MG63 (cell line): Measurements from ENCODE around the gene LSMEM2. TPM values are rescaled to one million over a fixed set of nuclear protein-coding genes. Genes with fewer than 3 reads are reported as not detected.

Source experiments
- DNase-seq: peaks from one replicate; pipeline ENCODE4 v3.0.0-alpha.2; 2020
- H3K27me3 ChIP-seq: fragments of 250-450 bp; sonication (Bioruptor Pico); 2 replicates; pipeline ENCODE4 v1.5.1; 2020; ENCODE audit warnings: mild to moderate bottlenecking, moderate library complexity
- H3K36me3 ChIP-seq: fragments of 250-450 bp; sonication (Bioruptor Pico); 2 replicates; pipeline ENCODE4 v1.5.1; 2020; ENCODE audit warnings: mild to moderate bottlenecking, moderate library complexity
- H3K4me3 ChIP-seq: fragments of 250-450 bp; sonication (Bioruptor Pico); 2 replicates; pipeline ENCODE4 v1.5.1; 2020; ENCODE audit warnings: mild to moderate bottlenecking, moderate library complexity
- H3K9me3 ChIP-seq: fragments of 250-450 bp; sonication (Bioruptor Pico); 2 replicates; pipeline ENCODE4 v1.5.1; 2020; ENCODE audit warnings: mild to moderate bottlenecking, moderate library complexity
- total RNA-seq: library from RNA; depleted of rRNA; stranded (reverse); fragments of >200 nt; shearing (Covaris generic); gene quantifications from 2 replicates; pipeline ENCODE4 v1.2.3, GENCODE V29; 2014; ENCODE audit warnings: low replicate concordance

The LSMEM2 gene
- total RNA-seq, 1 experiment from 2014 or later, result not detected

DNA sequence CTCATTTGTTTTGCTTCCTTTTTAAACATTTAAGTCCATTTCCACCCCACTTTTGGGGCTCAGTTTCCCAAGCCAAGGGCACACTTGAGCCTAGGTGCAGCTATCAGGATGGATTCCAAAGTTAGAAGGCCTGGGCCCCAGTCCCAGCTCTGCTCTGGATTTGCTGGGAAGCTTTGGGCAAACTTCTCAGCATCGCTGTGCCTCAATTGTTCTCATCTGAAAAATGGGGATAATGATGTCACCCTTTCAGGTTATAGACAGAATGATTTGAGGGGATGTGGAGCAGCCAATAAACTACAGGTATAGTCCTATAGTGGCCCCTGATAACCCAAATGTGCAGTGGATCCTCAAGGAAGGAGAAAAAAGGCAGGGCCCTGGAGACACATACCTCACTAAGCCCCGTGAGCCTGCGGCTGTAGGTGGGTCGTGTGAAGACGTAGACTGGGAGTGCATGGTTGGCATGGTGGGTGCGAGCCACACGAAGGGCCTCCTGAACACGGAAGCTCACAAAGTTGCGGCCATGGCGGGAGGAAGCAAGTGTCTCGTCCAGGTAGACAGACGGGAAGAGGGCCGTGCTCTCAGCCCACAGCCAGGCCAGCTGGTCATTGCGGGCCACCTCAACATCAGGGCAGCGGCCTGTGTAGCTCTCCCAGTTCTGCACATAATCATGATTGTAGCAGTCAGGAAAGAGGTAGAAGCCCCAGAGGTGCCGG is 40.5 kb downstream of the LSMEM2 start:
- no peak for DNase-seq
- no peaks in the 10 kb centered on the region for H3K27me3 ChIP-seq
- no peak overlapping the region for H3K4me3 ChIP-seq
- no peaks in the 10 kb centered on the region; the same call in none of the 2 replicates for H3K36me3 ChIP-seq
- H3K9me3 ChIP-seq, result no peaks in the 10 kb centered on the region

DNA sequence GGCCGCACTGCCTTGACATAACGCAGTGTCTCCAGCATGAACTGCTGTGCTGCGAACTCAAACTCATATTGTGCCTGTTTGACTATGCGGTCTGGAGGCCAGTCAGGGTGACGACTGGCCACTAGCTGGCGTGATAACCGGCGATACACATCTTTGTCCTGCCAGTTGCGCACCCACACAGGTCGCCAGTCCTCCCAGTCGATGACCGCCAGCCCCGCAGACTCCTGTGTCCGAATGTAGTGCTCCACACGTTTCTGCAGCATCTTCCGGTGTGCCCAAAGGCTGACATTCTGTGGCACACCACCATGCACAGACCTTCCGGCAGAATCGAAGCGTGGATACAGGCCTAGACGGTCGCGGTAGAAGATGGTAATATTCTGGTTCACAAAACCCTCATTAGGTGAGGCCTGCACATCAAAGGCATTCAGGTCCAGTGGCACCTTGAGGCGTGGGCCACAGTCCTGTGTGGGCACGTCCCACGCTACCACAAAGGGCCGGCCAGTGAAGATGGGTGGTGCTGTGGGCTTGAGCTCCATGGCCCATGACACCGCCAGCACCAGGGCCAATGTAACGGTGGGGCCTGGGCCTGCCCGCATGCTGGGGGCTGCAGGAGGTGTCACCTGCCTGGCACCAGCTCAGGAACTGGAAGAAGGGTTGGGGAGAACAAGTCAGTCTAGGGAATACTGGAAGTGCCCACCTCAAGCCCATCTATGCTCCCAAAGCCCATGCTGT is 41.2 kb downstream of the LSMEM2 start:
- peak overlapping the region; percentile 69 for H3K4me3 ChIP-seq
- DNase-seq, result no peak
- H3K9me3 ChIP-seq, result no peaks in the 10 kb centered on the region
- H3K36me3 ChIP-seq, result no peaks in the 10 kb centered on the region; the same call in none of the 2 replicates
- H3K27me3 ChIP-seq, result no peaks in the 10 kb centered on the region

DNA sequence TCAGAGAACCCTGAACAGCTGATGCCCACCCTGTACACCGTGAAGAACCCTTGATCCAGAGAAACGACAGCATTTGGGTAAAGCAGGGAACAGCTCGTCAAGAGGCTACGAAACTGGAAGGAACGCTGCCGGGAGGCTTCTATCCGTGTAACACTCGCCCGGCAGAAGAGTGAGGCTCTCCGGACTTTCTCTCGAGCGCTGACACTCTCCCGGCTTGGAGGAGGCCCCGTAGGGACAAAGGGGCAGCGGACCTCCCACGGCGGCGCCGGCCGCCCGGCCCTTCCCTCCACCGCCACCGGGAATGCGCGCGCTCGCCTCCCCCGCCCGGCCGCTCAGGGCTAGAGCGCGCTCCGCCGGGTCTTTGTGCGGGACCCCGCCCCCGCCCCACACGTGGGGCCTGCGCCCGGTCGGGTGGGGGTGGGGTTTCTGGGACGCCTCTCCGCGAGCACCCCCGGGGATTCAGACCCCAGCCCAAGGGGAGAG is 42.0 kb downstream of the LSMEM2 start:
- peak overlapping the region; percentile 69 for H3K4me3 ChIP-seq
- no peaks in the 10 kb centered on the region for H3K27me3 ChIP-seq
- H3K36me3 ChIP-seq, result no peaks in the 10 kb centered on the region; the same call in none of the 2 replicates
- H3K9me3 ChIP-seq, result no peaks in the 10 kb centered on the region
- DNase-seq, result peak; percentile 64

DNA sequence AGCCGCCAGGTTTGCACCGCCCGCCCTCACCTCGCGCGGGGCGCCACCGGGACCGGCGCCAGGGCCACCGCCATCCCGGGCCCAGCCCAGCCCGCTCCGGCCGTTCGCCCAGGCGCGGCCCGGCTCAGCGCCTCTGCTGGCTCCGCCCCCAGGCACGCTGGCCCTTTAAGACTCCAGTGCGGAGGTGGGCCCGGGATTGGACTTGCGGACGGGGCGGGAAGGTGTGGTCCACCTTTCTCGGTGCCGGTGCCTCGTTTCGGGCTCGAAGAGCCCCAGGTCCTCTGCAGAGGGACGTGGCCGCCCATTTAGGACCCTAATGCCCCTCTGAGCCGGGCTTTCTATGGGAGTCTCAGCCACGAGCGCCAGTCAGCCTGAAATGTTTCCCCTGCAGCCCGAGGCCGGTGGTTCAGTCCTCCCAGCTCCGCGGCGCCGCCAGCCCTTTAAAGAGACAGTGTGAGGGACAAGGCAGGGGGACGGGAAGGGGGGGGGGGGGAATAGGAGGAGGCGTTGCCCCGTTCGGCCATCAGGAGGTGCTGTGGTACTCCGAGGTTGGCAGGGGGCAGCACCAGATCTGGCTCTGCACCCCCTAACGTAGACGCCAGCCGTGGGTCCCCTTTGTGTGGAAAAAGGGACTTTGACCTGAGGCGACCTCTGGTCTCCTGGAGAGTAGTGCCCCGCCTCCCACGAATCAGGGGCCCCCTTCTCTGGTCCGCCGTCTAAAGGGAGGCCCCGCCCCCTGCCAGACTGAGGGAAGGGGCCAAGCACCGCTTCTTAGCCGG is 42.6 kb downstream of the LSMEM2 start:
- H3K27me3 ChIP-seq, result no peaks in the 10 kb centered on the region
- H3K4me3 ChIP-seq, result peak overlapping the region; percentile 69
- DNase-seq, result peak; percentile 85
- no peaks in the 10 kb centered on the region for H3K9me3 ChIP-seq
- no peaks in the 10 kb centered on the region; the same call in none of the 2 replicates for H3K36me3 ChIP-seq

DNA sequence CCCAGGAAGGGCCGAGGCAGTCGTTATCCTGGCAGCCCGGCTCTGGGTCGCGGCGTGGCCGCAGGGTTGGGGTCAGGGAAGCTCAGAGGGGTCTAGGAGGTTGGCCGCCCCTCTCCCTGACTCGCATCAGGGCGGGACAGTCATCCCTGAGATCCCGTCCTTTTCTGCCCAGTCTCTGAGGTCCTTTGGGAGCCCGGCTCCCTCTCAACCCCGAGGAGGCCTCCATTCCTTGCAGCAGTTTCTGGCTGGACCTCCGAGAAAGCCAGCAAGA is 43.2 kb downstream of the LSMEM2 start:
- Histone ChIP-seq H3K27me3 (no peaks in the 10 kb centered on the region), H3K36me3 (no peaks in the 10 kb centered on the region; the same call in none of the 2 replicates), H3K9me3 (no peaks in the 10 kb centered on the region), H3K4me3 (peak overlapping the region; percentile 69)
- no peak for DNase-seq

DNA sequence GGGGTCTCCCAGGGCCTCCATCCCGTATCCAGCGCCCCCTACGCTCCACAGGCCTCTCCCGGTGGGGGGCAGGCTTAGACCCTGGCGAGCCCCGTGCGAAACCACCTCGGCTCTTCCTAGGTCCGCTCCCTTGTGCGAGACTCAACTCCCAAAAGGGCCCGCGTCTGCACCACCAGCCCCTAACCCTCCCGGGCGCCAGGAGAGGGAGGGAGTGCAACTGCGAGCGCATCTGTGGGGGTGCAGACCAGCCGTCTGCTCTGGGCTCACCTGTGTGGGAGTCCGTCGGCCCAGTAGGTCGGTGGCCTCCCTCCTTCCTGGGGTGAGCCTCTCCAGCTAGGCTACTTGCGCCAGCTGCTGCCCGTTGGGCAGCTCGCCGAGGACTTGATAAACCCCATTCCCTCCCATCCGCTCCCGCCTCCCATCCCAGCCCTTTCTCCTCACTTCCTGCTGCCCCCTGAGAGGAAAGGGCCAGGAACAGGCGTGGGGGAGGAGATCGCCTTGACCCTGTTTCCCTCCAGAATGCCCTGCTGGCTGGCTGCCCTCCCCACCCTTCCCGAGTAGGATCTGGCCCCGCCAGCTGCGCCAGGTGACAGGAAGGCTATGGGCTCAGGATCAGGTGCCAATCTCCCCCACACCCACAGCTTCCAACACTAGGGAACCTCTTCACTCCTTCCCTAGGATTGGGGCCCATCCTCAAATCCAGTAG is 43.7 kb downstream of the LSMEM2 start, which contains the start of gene HYAL2:
Gene HYAL2 (minus strand): TSS at position 360 of the 706 bp plus-strand sequence. CDS start 2,256 bp downstream, outside the sequence.
- H3K27me3 ChIP-seq, result no peaks in the 10 kb centered on the region

DNA sequence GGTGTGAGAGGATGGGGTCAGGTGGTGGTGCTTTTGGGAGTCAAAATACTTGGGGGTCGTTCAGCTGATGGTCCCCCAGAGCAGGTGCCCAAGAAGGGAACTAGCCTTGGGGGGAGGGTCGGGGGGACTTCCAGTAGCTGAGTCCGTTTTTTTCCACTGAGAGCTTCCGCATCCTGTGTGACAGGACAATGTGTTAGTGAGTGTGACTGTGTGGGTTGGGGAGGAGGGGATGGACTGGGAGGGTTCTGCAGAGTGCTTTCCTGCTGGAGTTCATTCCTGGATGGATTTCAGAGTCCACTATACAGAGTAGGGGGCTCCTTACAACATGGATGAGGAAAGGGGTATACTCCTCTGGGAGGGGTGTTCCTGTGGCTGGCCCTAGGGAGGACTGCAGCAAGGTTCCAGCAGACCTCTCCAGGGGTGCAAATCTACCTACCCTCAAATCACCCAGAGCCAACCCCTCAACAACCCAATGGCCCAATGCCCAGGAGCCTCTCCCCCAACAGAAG is 44.3 kb downstream of the LSMEM2 start:
- no peak overlapping the region for H3K4me3 ChIP-seq
- no peaks in the 10 kb centered on the region for H3K9me3 ChIP-seq
- no peaks in the 10 kb centered on the region for H3K27me3 ChIP-seq
- H3K36me3 ChIP-seq, result no peaks in the 10 kb centered on the region; the same call in none of the 2 replicates
- no peak for DNase-seq

More for the DNA sequence above, 43.7 kb downstream of the LSMEM2 start, which contains the start of gene HYAL2:
- no peak for DNase-seq
- no peaks in the 10 kb centered on the region for H3K9me3 ChIP-seq
- no peaks in the 10 kb centered on the region; the same call in none of the 2 replicates for H3K36me3 ChIP-seq
- H3K4me3 ChIP-seq, result peak within 1 kb of the TSS; percentile 69

DNA sequence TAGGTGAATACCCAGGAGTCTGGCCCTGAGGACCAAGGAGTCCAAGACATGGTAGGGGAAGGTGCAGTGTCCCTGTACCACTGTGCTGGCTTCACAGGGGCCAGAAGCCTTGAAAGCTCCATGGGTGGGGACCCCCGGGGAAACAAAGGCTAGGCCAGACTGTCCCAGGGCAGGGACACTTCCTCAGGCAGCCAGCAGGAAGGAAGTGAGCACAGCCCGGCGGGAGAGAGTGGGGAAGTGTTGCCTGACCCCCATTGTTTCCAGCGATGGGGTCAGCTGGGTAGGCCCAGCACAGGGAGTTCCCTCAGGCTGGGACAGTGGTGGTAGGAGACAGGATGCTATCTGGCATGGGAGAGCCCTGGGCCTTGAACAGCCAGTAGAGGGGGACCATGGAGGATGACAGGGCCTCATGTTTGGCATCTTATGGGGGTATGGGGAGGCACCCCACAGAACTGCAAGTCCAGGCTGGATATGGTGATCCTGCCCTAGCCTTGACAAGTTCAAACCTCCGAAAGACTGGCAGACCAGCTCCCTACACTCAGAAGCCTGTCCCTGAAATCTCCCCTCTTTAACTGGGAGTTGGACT is 44.8 kb downstream of the LSMEM2 start:
- Histone ChIP-seq H3K4me3 (no peak overlapping the region), H3K9me3 (no peaks in the 10 kb centered on the region), H3K36me3 (no peaks in the 10 kb centered on the region; the same call in 1 of the 2 replicates), H3K27me3 (no peaks in the 10 kb centered on the region)
- no peak for DNase-seq

DNA sequence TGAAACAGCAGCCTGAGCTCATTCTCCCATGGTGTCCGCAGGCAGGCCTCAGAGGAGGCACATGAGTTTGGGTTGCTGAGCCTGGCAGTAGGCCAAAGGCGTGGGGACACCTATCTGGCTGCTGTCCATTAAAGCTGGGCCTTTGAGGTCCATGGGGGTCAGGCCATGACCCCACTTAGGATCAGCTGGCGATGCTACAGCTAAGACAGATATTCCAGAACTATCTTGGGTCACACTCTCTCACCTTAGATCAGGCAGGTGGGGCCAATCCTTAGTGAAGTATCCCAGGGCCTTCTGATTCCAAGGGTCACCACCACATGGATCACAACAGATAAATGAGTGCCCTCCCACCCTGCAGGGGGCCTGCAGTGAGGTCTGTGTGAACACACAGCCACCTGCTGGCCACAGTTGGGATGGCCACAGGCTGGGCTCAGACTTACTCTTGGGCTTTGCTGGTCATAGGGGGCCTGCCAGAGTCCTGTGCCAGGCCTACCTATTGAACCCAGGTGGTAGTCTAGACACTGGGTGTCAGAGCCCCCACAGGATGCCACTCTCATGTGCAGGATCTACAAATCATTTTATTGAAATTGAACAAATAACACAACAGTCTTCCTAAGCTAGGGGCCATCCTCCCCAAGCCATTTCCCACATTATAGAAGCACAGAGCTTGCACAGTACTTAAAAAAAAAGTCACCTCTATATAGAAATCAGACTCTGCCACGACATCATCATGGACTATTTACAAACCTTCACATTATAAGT is 45.6 kb downstream of the LSMEM2 start:
- H3K27me3 ChIP-seq, result no peaks in the 10 kb centered on the region
- DNase-seq, result peak; percentile 69
- no peaks in the 10 kb centered on the region for H3K9me3 ChIP-seq
- H3K36me3 ChIP-seq, result no peaks in the 10 kb centered on the region; the same call in 1 of the 2 replicates
- no peak overlapping the region for H3K4me3 ChIP-seq

DNA sequence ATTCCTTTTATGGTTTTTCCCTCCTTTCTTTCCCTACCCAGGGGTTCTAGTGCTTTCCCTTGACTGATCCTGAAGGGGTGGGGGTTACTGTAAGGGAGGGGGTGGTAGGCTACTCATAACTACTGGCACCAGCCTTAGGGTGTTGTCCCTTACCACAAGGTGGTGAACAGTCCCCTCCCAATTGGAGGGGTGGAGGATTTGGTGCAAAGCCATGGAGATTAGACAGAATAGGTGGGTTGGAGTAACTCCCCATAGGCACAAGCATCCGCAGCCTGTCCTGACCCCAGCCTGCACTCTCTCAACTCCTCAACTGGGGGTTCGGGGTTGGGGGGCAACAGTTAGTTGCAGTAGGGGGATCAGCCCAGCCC is 46.2 kb downstream of the LSMEM2 start:
- H3K36me3 ChIP-seq, result no peaks in the 10 kb centered on the region; the same call in none of the 2 replicates
- H3K4me3 ChIP-seq, result no peak overlapping the region
- no peaks in the 10 kb centered on the region for H3K27me3 ChIP-seq
- H3K9me3 ChIP-seq, result no peaks in the 10 kb centered on the region
- DNase-seq, result no peak

DNA sequence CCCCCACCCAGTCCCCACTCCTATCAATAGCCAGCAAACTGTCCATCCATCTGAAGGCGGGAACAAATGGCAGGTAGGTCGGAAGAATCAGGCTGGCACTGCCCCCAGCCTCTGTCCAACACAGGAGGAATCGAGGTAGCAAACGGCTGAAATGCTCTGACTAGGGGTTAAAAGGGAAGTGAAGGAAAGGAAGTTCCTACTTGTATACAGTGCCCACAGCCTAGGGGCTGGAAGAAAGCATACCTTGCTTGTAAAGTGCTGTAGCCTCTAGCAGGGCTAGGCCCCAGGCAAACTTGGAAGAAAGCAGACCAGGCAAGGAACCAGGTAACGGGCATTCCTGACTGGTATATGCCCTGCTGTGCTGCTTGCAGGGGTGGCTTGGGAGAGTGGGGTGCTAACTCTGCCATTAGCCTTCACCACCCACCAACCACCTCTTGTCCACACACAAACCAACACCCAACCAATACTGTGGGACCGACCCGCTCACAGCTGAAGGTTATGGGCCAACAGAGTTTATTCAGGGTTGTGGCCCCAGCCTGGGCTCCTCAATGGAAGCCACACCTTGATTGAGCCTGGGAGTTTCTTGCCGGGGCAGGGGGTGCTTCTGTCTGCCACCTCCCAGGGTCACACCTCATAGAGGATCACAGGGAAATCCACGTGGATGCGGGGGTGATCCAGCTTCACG is 46.8 kb downstream of the LSMEM2 start:
- H3K27me3 ChIP-seq, result no peaks in the 10 kb centered on the region

DNA sequence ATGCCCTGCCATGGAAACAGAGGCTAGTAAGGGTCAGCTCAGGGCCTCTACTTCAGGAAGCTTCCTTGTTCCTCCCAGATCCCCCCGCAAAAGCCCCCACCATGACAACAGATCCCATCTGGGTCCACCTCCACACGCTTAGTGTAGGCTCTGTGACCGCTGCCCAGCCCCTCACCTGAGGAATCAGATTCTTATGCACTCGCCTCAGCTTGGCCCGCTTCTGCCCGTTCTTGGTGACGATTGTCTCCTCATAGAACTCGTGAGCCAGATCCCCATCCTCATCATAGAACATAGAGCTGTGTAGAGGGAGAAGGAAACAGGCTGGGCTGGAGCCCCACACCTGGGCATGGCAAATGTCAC is 47.3 kb downstream of the LSMEM2 start:
- peaks cover 8% of the 10 kb centered on the region for H3K36me3 ChIP-seq
- H3K4me3 ChIP-seq, result no peak overlapping the region
- H3K27me3 ChIP-seq, result no peaks in the 10 kb centered on the region
- DNase-seq, result no peak
- no peaks in the 10 kb centered on the region for H3K9me3 ChIP-seq

More for the DNA sequence above, 46.8 kb downstream of the LSMEM2 start:
- Histone ChIP-seq H3K9me3 (no peaks in the 10 kb centered on the region), H3K36me3 (peaks cover 3% of the 10 kb centered on the region), H3K4me3 (no peak overlapping the region)
- no peak for DNase-seq

DNA sequence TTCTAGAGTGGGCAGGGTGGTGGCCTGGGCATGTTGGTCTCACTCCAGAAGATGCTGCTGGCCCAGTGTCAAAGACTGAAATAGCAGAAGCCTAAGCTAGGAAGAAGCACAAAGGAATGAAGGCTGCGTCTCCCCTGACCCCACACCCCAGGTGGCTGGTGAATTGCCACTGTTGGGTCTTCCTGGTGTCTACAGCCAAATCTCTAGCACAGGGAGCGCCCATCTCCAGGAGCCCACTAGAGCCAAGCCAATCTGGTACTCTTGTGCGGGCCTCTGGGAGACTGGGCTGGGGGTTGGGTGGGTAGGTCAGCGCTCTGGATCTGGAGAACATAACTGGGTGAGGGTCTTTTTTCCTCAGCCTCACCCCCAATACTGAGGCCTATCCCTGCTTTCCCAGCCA is 48.2 kb downstream of the LSMEM2 start:
- no peak for DNase-seq
- Histone ChIP-seq H3K9me3 (no peaks in the 10 kb centered on the region), H3K36me3 (peaks cover 14% of the 10 kb centered on the region), H3K27me3 (no peaks in the 10 kb centered on the region), H3K4me3 (peak overlapping the region; percentile 83)

DNA sequence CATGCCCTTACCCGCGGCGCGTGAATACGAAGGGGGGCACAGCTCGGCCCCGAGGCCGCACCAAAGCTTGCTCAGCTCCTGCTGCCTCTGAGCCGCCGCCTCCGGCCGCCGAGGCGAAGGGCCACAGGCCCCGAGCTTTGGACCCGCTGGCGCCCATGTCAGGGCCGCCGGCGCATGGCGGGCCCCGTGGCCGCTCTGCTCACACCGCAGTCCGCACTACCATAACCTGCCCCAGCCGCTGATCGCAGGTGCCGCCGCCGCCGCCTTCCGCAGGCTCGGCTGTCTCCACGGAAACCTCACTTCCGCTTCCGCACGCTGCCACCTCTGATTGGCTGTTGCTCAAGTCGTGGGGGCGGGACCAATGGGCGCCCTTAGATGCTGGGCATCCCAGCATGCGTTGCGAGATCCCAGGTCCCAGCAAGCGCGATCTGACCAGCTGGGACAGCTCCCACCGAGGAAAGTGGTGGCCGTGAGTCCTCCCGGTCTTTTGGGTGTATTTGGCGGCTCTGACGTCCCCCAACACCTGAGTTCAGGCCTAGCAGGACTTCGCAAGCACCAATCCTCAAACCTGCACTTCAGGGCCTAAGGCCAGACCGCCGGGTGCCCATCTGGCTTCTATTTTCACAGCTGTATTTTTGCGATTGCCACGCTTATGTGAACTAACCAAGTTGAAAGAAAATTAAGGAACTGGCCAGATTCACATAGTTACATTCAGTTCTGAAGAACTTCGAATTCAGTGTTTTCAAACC is 49.2 kb downstream of the LSMEM2 start, which contains the start of gene TUSC2:
Gene TUSC2 (minus strand): TSS at position 281 of the 749 bp plus-strand sequence. CDS start 124 bp downstream, at position 157.
- Histone ChIP-seq H3K27me3 (no peaks in the 10 kb centered on the region), H3K36me3 (peaks cover 17% of the 10 kb centered on the region), H3K4me3 (peak within 1 kb of the TSS; percentile 83), H3K9me3 (no peaks in the 10 kb centered on the region)
- DNase-seq, result peak; percentile 89
